Right lung (tissue), 10 donors: ENCODE measurements around the gene MAGEC2. TPM values are rescaled to one million over a fixed set of nuclear protein-coding genes. Genes with fewer than 3 reads are reported as not detected.

Experiments
- DNase-seq, 2 donors: peaks; one replicate each; pipeline ENCODE4 v3.0.0-alpha.2; 2013
- long read RNA-seq, 8 donors: transcript quantifications; one replicate each; lab custom pipeline, GENCODE V29; 2026
- polyA plus RNA-seq, 5 donors: library from polyadenylated mRNA; unstranded; fragments of 120-200 nt; gene quantifications; one replicate each; pipeline versions ENCODE4 v1.2.1 to v1.2.3, GENCODE V29; 2013; ENCODE audit warnings: inconsistent platforms in 1 of 5, low replicate concordance in 1 of 5; ENCODE audit not compliant: insufficient read length in 5 of 5, insufficient read depth in 1 of 5

The MAGEC2 gene
- polyA plus RNA-seq: not detected
- long read RNA-seq, donor 1: 0 reads
- long read RNA-seq, donor 2: 0 reads
- long read RNA-seq, donor 3: 0 reads
- long read RNA-seq, donor 4: 0 reads
- long read RNA-seq, donor 5: 0 reads
- long read RNA-seq, donor 6: 0 reads
- long read RNA-seq, donor 7: 0 reads
- long read RNA-seq, donor 8: 0 reads

- no peak for DNase-seq
These were observed at the start of gene MAGEC2 for GRCh38 chrX:142204522-142205433. Gene MAGEC2, minus strand, starts transcription at chrX:142205290. Its CDS starts 1,303 bp downstream, at chrX:142203987.

- DNase-seq: no peak
These were observed 46.6 kb upstream of the MAGEC2 start for GRCh38 chrX:142251680-142252079.

GRCh38 chrX:142251202-142251601, 46.1 kb upstream of the MAGEC2 start:
- no peak for DNase-seq

GRCh38 chrX:142250502-142250901, 45.4 kb upstream of the MAGEC2 start:
- DNase-seq: no peak

GRCh38 chrX:142249721-142250120, 44.6 kb upstream of the MAGEC2 start:
- no peak for DNase-seq

- DNase-seq: no peak
These were observed 39.5 kb upstream of the MAGEC2 start for GRCh38 chrX:142244568-142244967.

GRCh38 chrX:142238536-142238935, 33.4 kb upstream of the MAGEC2 start:
- DNase-seq: no peak

GRCh38 chrX:142233400-142233799, 28.3 kb upstream of the MAGEC2 start:
- no peak for DNase-seq

- DNase-seq: no peak
These were observed 9.0 kb upstream of the MAGEC2 start for GRCh38 chrX:142214081-142214480.

GRCh38 chrX:142201113-142201512, 4.0 kb downstream of the MAGEC2 start:
- no peak for DNase-seq

GRCh38 chrX:142186103-142186502, 19.0 kb downstream of the MAGEC2 start:
- DNase-seq: no peak

GRCh38 chrX:142184756-142185602, 20.1 kb downstream of the MAGEC2 start:
- no peak for DNase-seq

- DNase-seq: no peak
These were observed 48.5 kb downstream of the MAGEC2 start for GRCh38 chrX:142156567-142156966.
